ENCODE measurements around the gene GPR12.

- TF ChIP-seq CTCF (IDR thresholded peaks at IDR 0.05 in 8 of 11, conservative IDR thresholded peaks at IDR 0.05 in 3 of 11) (no peak), POLR2A (IDR thresholded peaks at IDR 0.05) (no peak)
Observed at GRCh38 chr13:26760832-26761582, 421 bp upstream of the GPR12 start.
